Upper lobe of left lung (tissue), 6 donors: Measurements from ENCODE around the gene SPOP. TPM values are rescaled to one million over a fixed set of nuclear protein-coding genes. Genes with fewer than 3 reads are reported as not detected.
"Not testable (repeated sequence)": the region's sequence is repeated elsewhere in the genome, so short reads cannot be mapped to it uniquely, and the experiment has no call there.

Source experiments
- ATAC-seq, 2 donors: fragments of 200-7000 bp; cut with Tn5 transposase; one replicate each; pipeline ENCODE4 v1.9.1; 2022; ENCODE audit warnings: mild to moderate bottlenecking in 2 of 2, moderate library complexity in 2 of 2; ENCODE audit not compliant: low FRiP score in 2 of 2
- DNase-seq, 2 donors: peaks; one replicate each; pipeline ENCODE4 v3.0.0-alpha.2; 2019 to 2020
- H3K27ac ChIP-seq, 4 donors: fragments of 200-600 bp; sonication (generic); one replicate each; pipeline ENCODE4 v1.5.1; 2016 to 2019
- H3K27me3 ChIP-seq, 4 donors: fragments of 200-600 bp; sonication (generic); one replicate each; pipeline ENCODE4 v1.5.1; 2017 to 2019
- H3K36me3 ChIP-seq, 4 donors: fragments of 200-600 bp; sonication (generic); one replicate each; pipeline ENCODE4 v1.5.1; 2016 to 2019
- H3K4me1 ChIP-seq, 4 donors: fragments of 200-600 bp; sonication (generic); one replicate each; pipeline ENCODE4 v1.5.1; 2018 to 2019
- H3K4me3 ChIP-seq, 4 donors: fragments of 200-600 bp; sonication (generic); one replicate each; pipeline ENCODE4 v1.5.1; 2017 to 2019; ENCODE audit warnings: mild to moderate bottlenecking in 2 of 4, moderate library complexity in 1 of 4
- H3K9me3 ChIP-seq, 4 donors: fragments of 200-600 bp; sonication (generic); one replicate each; pipeline ENCODE4 v1.5.1; 2018 to 2019
- CTCF ChIP-seq, 6 experiments: fragments of 450-650 bp in 4 of 6; fragments of 200-600 bp in 2 of 6; sonication (generic) in 2 of 6; IDR thresholded peaks; one replicate each; pipeline ENCODE4 v1.5.1; 2016 to 2019; ENCODE audit warnings: antibody characterized with exemption in 6 of 6
- EP300 ChIP-seq, 4 donors: sonication (generic); formaldehyde crosslinking; IDR thresholded peaks; one replicate each; pipeline ENCODE4 v1.5.1; 2017; ENCODE audit warnings: antibody characterized with exemption in 4 of 4, control low read depth in 2 of 4
- POLR2A ChIP-seq, 4 donors: fragments of 450-650 bp; IDR thresholded peaks; one replicate each; pipeline ENCODE4 v1.5.1; 2016 to 2017; ENCODE audit warnings: antibody characterized with exemption in 4 of 4, mild to moderate bottlenecking in 2 of 4
- POLR2AphosphoS5 ChIP-seq, 2 donors: sonication (generic); formaldehyde crosslinking; IDR thresholded peaks; one replicate each; pipeline ENCODE4 v1.5.1; 2017; ENCODE audit warnings: antibody characterized with exemption in 2 of 2
- WGBS, 2 donors: methylation state at CpG; one replicate each; pipeline ENCODE4 v1.1.5; 2017 to 2018; 5-methylcytosine and 5-hydroxymethylcytosine counted together
- total RNA-seq, 6 donors: library from RNA; depleted of rRNA in 4 of 6; stranded (reverse); fragments of >200 nt in 4 of 6; gene quantifications; one replicate each; pipeline versions ENCODE4 v1.1.0 to v1.2.1, GENCODE V29; 2016 to 2021
- donor health status: DM: no; HTN: no; CAD: no; lungs with moderate emphysema.
- donor health status: DM: no; HTN: yes; CAD: no; lungs with severe emphysema.

The SPOP gene
- total RNA-seq, 6 donors from 2014 or later = 56.6 to 99.2 (median 80.4) TPM

DNA sequence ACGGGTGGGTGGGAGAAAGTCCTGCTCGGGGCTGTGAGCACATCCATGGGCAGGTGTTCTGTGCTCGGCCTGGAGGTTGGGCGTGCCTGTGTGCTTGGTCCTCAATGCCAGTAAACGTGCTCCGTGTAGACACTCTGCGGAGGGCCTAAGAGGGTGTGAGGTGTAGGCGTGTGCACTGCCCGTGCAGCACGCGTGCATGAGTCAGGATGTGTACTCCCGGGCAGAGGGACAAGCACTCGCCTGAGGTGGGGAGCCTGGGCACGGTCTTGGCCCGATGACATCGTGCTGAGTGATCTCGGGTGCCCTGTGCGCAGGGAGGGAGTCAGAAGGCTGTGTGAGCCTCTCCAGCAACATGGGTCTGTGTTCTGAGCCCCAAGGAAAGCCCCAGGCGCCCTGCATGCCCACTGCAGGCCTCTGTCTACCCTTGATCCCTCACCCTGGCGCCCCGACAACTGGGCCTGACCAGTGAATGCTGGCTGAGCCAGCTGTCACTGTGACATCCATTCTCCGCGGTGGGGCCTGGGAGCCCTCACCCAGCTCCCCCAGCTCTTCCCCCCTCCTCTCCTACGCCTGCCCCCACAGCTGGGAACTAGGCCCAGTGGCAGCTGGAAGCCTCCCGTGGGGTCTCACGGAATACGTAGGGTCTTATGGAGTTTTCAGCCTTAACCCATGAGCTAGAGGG, 125.7 kb downstream of the SPOP start:
- Histone ChIP-seq H3K36me3 (no peaks in the 10 kb centered on the region), H3K4me3 (no peak overlapping the region), H3K27ac (no peak overlapping the region), H3K4me1 (peaks cover 0 to 12% (median 4%) of the 10 kb centered on the region in 4 donors), H3K9me3 (no peaks in the 10 kb centered on the region), H3K27me3 (no peaks in the 10 kb centered on the region)
- DNase-seq (no peak), ATAC-seq (no peak)
- TF ChIP-seq POLR2AphosphoS5 (IDR thresholded peaks at IDR 0.05) = no peak
- no peak for TF ChIP-seq EP300 (IDR thresholded peaks at IDR 0.05)
- no peak for TF ChIP-seq CTCF (IDR thresholded peaks at IDR 0.05)
- TF ChIP-seq POLR2A (IDR thresholded peaks at IDR 0.05) = no peak
- WGBS, 2 donors = 83 to 92% methylated on average over 20 to 27 of the region's 27 CpGs

DNA sequence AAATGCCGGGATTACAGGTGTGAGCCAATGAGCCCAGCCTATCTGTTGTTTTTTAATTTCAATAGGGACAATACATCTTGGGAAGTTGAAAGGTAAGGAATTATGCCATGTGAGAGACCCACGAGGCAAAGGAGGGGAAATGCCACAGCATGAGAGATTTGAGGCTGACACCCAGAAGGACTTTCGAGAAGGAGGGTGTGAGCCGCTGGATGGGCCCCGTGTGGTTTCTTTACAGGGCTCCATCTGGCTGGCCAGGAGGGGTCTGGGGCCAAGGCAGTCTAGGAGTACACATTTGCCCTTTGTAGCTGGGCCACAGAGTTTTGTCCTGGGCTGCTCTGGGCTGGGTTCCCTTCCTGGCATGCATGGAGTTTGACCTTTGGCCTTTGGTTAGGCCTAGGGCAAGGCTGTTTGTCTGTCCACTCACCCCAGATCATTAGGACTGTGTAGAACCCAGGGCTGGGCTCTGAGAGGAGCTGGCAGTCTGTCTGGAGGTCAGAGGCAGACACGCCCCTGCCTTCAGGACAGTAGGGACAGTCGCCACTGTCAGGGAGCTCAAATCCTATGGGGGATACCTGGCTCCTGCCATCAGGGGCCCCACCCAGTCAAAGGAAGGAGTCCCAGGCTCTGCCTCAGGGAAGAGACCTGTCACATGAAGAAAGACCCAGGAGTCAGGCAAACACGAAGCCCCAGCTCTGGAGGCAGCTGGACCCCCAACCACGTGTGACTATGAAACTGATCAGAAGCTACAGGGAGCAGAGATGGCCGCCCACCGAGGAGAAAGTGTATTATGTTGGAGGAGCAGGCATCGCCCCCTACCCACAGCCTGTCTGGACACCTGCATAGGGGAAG, 126.5 kb downstream of the SPOP start:
- no peak for DNase-seq

DNA sequence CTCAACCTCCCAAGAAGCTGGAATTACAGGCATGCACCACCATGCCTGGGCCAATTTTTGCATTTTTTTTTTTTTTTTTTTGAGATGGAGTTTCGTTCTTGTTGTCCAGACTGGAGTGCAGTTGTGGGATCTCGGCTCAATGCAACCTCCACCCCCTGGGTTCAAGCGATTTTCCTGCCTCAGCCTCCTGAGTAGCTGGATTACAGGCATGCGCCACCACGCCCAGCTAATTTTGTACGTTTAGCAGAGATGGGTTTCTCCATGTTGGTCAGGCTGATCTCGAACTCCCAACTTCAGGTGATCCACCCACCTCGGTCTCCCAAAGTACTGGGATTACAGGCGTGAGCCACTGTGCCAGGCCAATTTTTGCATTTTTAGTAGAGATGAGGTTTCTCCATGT, 127.1 kb downstream of the SPOP start:
- not testable (repeated sequence) for H3K4me3 ChIP-seq, ATAC-seq, H3K9me3 ChIP-seq, H3K27me3 ChIP-seq, H3K36me3 ChIP-seq, DNase-seq, H3K27ac ChIP-seq, H3K4me1 ChIP-seq
- WGBS, 2 donors = 94 to 96% methylated on average over 9 of the region's 9 CpGs

More for the DNA sequence above, 126.5 kb downstream of the SPOP start:
- 83 to 87% methylated on average over 10 to 12 of the region's 12 CpGs for WGBS, 2 donors
- no peak overlapping the region for H3K27ac ChIP-seq
- no peaks in the 10 kb centered on the region for H3K9me3 ChIP-seq
- no peak overlapping the region for H3K4me3 ChIP-seq
- TF ChIP-seq POLR2A (IDR thresholded peaks at IDR 0.05) (no peak), EP300 (IDR thresholded peaks at IDR 0.05) (no peak), CTCF (IDR thresholded peaks at IDR 0.05) (no peak), POLR2AphosphoS5 (IDR thresholded peaks at IDR 0.05) (no peak)
- no peak for ATAC-seq
- no peaks in the 10 kb centered on the region for H3K27me3 ChIP-seq
- H3K36me3 ChIP-seq = no peaks in the 10 kb centered on the region
- peaks cover 0 to 9% (median 4%) of the 10 kb centered on the region in 4 donors for H3K4me1 ChIP-seq

GRCh38 chr17:49549691-49550678, 127.9 kb downstream of the SPOP start:
- H3K9me3 ChIP-seq = no peaks in the 10 kb centered on the region
- no peaks in the 10 kb centered on the region for H3K4me1 ChIP-seq
- DNase-seq = no peak
- H3K4me3 ChIP-seq = no peak overlapping the region
- H3K27me3 ChIP-seq = no peaks in the 10 kb centered on the region
- WGBS, 2 donors = 89 to 91% methylated on average over 14 to 20 of the region's 20 CpGs
- no peak overlapping the region for H3K27ac ChIP-seq
- TF ChIP-seq EP300 (IDR thresholded peaks at IDR 0.05) = no peak
- no peak for TF ChIP-seq POLR2AphosphoS5 (IDR thresholded peaks at IDR 0.05)
- no peak for TF ChIP-seq POLR2A (IDR thresholded peaks at IDR 0.05)
- no peak for TF ChIP-seq CTCF (IDR thresholded peaks at IDR 0.05)
- no peak for ATAC-seq
- H3K36me3 ChIP-seq = no peaks in the 10 kb centered on the region

DNA sequence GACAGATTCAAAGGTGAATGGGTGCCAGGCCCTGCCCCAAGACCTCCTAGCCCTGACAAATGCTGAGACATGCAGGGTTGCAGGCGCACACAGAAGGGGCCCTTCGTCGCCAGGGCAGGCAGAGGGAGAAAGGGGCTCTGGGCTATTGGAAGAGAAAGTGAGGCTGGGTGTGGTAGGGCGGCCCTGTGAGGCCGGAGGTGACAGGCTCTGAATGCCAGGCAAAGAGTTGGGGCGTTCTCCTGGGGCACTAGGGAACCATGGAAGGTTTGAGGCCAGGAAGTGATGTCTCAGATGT, 128.6 kb downstream of the SPOP start:
- no peaks in the 10 kb centered on the region for H3K4me1 ChIP-seq
- no peaks in the 10 kb centered on the region for H3K27me3 ChIP-seq
- ATAC-seq (no peak), DNase-seq (no peak)
- H3K36me3 ChIP-seq = no peaks in the 10 kb centered on the region
- no peak overlapping the region for H3K4me3 ChIP-seq
- no peaks in the 10 kb centered on the region for H3K9me3 ChIP-seq
- 82 to 97% methylated on average over 6 of the region's 6 CpGs for WGBS, 2 donors
- H3K27ac ChIP-seq = no peak overlapping the region
- TF ChIP-seq POLR2A (IDR thresholded peaks at IDR 0.05) (no peak), POLR2AphosphoS5 (IDR thresholded peaks at IDR 0.05) (no peak), EP300 (IDR thresholded peaks at IDR 0.05) (no peak), CTCF (IDR thresholded peaks at IDR 0.05) (no peak)
